ENCODE measurements around the gene HDAC9.

The HDAC9 gene

GRCh38 chr7:18541871-18542212 is 46.3 kb downstream of the HDAC9 start:
- H3K4me1 Mint-ChIP-seq = peaks cover 44% of the 10 kb centered on the region
- H3K36me3 Mint-ChIP-seq = peaks cover 16% of the 10 kb centered on the region
- H3K9me3 Mint-ChIP-seq = peaks cover 2% of the 10 kb centered on the region
- no peak overlapping the region for H3K4me3 Mint-ChIP-seq
- DNase-seq (ENCODE audit: low spot score in 2 of 2) (no peak), ATAC-seq (ENCODE audit: low read depth) (no peak)
- no peaks in the 10 kb centered on the region for H3K27me3 Mint-ChIP-seq
- no peak overlapping the region for H3K27ac Mint-ChIP-seq

GRCh38 chr7:18546576-18546975 is 51.0 kb downstream of the HDAC9 start:
- peaks cover 27% of the 10 kb centered on the region for H3K36me3 Mint-ChIP-seq
- H3K9me3 Mint-ChIP-seq = peaks cover 2% of the 10 kb centered on the region
- no peak overlapping the region for H3K27ac Mint-ChIP-seq
- peaks cover 48% of the 10 kb centered on the region for H3K4me1 Mint-ChIP-seq
- H3K27me3 Mint-ChIP-seq = no peaks in the 10 kb centered on the region
- ATAC-seq (ENCODE audit: low read depth) (no peak), DNase-seq (ENCODE audit: low spot score in 2 of 2) (no peak)
- no peak overlapping the region for H3K4me3 Mint-ChIP-seq

GRCh38 chr7:18547509-18548187 is 52.1 kb downstream of the HDAC9 start:
- DNase-seq (ENCODE audit: low spot score in 2 of 2) (no peak), ATAC-seq (ENCODE audit: low read depth) (no peak)
- peaks cover 2% of the 10 kb centered on the region for H3K9me3 Mint-ChIP-seq
- no peaks in the 10 kb centered on the region for H3K27me3 Mint-ChIP-seq
- H3K4me1 Mint-ChIP-seq = peaks cover 49% of the 10 kb centered on the region
- H3K27ac Mint-ChIP-seq = peak overlapping the region; percentile 39
- no peak overlapping the region for H3K4me3 Mint-ChIP-seq
- peaks cover 27% of the 10 kb centered on the region for H3K36me3 Mint-ChIP-seq

- H3K27me3 Mint-ChIP-seq = no peaks in the 10 kb centered on the region
- peaks cover 53% of the 10 kb centered on the region for H3K4me1 Mint-ChIP-seq
- DNase-seq (ENCODE audit: low spot score in 2 of 2) (no peak), ATAC-seq (ENCODE audit: low read depth) (no peak)
- H3K27ac Mint-ChIP-seq = peak overlapping the region; percentile 39
- H3K9me3 Mint-ChIP-seq = peaks cover 2% of the 10 kb centered on the region
- H3K4me3 Mint-ChIP-seq = no peak overlapping the region
- peaks cover 22% of the 10 kb centered on the region for H3K36me3 Mint-ChIP-seq
These were observed 53.0 kb downstream of the HDAC9 start for GRCh38 chr7:18548534-18548933.

- H3K27ac Mint-ChIP-seq = peak overlapping the region; percentile 56
- H3K27me3 Mint-ChIP-seq = no peaks in the 10 kb centered on the region
- peaks cover 55% of the 10 kb centered on the region for H3K4me1 Mint-ChIP-seq
- DNase-seq (ENCODE audit: low spot score in 2 of 2) (no peak), ATAC-seq (ENCODE audit: low read depth) (no peak)
- H3K36me3 Mint-ChIP-seq = peaks cover 17% of the 10 kb centered on the region
- no peaks in the 10 kb centered on the region for H3K9me3 Mint-ChIP-seq
- no peak overlapping the region for H3K4me3 Mint-ChIP-seq
These were observed 55.0 kb downstream of the HDAC9 start for GRCh38 chr7:18550574-18550973.

GRCh38 chr7:18552316-18552916 is 56.9 kb downstream of the HDAC9 start:
- no peaks in the 10 kb centered on the region for H3K9me3 Mint-ChIP-seq
- no peak for DNase-seq (ENCODE audit: low spot score in 2 of 2)
- no peak overlapping the region for H3K4me3 Mint-ChIP-seq
- peak; percentile 56 for ATAC-seq (ENCODE audit: low read depth)
- H3K27me3 Mint-ChIP-seq = no peaks in the 10 kb centered on the region
- H3K27ac Mint-ChIP-seq = peak overlapping the region; percentile 85
- H3K36me3 Mint-ChIP-seq = peaks cover 14% of the 10 kb centered on the region
- H3K4me1 Mint-ChIP-seq = peaks cover 44% of the 10 kb centered on the region

GRCh38 chr7:18552943-18553604 is 57.5 kb downstream of the HDAC9 start:
- Mint-ChIP-seq H3K27me3 (no peaks in the 10 kb centered on the region), H3K9me3 (no peaks in the 10 kb centered on the region), H3K4me3 (peak overlapping the region; percentile 58), H3K36me3 (peaks cover 9% of the 10 kb centered on the region), H3K4me1 (peaks cover 38% of the 10 kb centered on the region), H3K27ac (peak overlapping the region; percentile 85)
- DNase-seq (ENCODE audit: low spot score in 2 of 2) (no peak), ATAC-seq (ENCODE audit: low read depth) (peak; percentile 66)

- ATAC-seq (ENCODE audit: low read depth) = no peak
- H3K36me3 Mint-ChIP-seq = peaks cover 6% of the 10 kb centered on the region
- no peaks in the 10 kb centered on the region for H3K27me3 Mint-ChIP-seq
- no peak for DNase-seq (ENCODE audit: low spot score in 2 of 2)
- peaks cover 43% of the 10 kb centered on the region for H3K4me1 Mint-ChIP-seq
- H3K9me3 Mint-ChIP-seq = no peaks in the 10 kb centered on the region
- H3K4me3 Mint-ChIP-seq = peak overlapping the region; percentile 22
- H3K27ac Mint-ChIP-seq = peak overlapping the region; percentile 85
These were observed 58.1 kb downstream of the HDAC9 start for GRCh38 chr7:18553605-18554003.

- Mint-ChIP-seq H3K36me3 (peaks cover 9% of the 10 kb centered on the region), H3K27ac (no peak overlapping the region), H3K9me3 (no peaks in the 10 kb centered on the region), H3K4me1 (peaks cover 46% of the 10 kb centered on the region), H3K27me3 (no peaks in the 10 kb centered on the region), H3K4me3 (no peak overlapping the region)
- no peak for DNase-seq (ENCODE audit: low spot score in 2 of 2)
- no peak for ATAC-seq (ENCODE audit: low read depth)
These were observed 59.6 kb downstream of the HDAC9 start for GRCh38 chr7:18555120-18555519.

- H3K36me3 Mint-ChIP-seq = peaks cover 9% of the 10 kb centered on the region
- no peak for DNase-seq (ENCODE audit: low spot score in 2 of 2)
- H3K4me1 Mint-ChIP-seq = peaks cover 43% of the 10 kb centered on the region
- H3K27me3 Mint-ChIP-seq = no peaks in the 10 kb centered on the region
- H3K4me3 Mint-ChIP-seq = no peak overlapping the region
- no peak overlapping the region for H3K27ac Mint-ChIP-seq
- H3K9me3 Mint-ChIP-seq = no peaks in the 10 kb centered on the region
- no peak for ATAC-seq (ENCODE audit: low read depth)
These were observed 60.4 kb downstream of the HDAC9 start for GRCh38 chr7:18555968-18556367.

GRCh38 chr7:18558503-18558902 is 63.0 kb downstream of the HDAC9 start:
- ATAC-seq (ENCODE audit: low read depth) = no peak

GRCh38 chr7:18558910-18559309 is 63.4 kb downstream of the HDAC9 start:
- peak overlapping the region; percentile 70 for H3K27ac Mint-ChIP-seq

More at GRCh38 chr7:18558503-18558902, 63.0 kb downstream of the HDAC9 start:
- Mint-ChIP-seq H3K4me3 (no peak overlapping the region), H3K27me3 (no peaks in the 10 kb centered on the region), H3K36me3 (peaks cover 13% of the 10 kb centered on the region), H3K4me1 (peaks cover 31% of the 10 kb centered on the region), H3K9me3 (no peaks in the 10 kb centered on the region), H3K27ac (peak overlapping the region; percentile 70)
- no peak for DNase-seq (ENCODE audit: low spot score in 2 of 2)

GRCh38 chr7:18559756-18560155 is 64.2 kb downstream of the HDAC9 start:
- Mint-ChIP-seq H3K9me3 (no peaks in the 10 kb centered on the region), H3K27me3 (no peaks in the 10 kb centered on the region), H3K4me1 (peaks cover 22% of the 10 kb centered on the region), H3K27ac (no peak overlapping the region), H3K4me3 (no peak overlapping the region), H3K36me3 (peaks cover 8% of the 10 kb centered on the region)
- ATAC-seq (ENCODE audit: low read depth) (no peak), DNase-seq (ENCODE audit: low spot score in 2 of 2) (no peak)

More at GRCh38 chr7:18558910-18559309, 63.4 kb downstream of the HDAC9 start:
- peaks cover 13% of the 10 kb centered on the region for H3K36me3 Mint-ChIP-seq
- no peak for ATAC-seq (ENCODE audit: low read depth)
- DNase-seq (ENCODE audit: low spot score in 2 of 2) = no peak
- H3K27me3 Mint-ChIP-seq = no peaks in the 10 kb centered on the region
- peaks cover 27% of the 10 kb centered on the region for H3K4me1 Mint-ChIP-seq
- no peaks in the 10 kb centered on the region for H3K9me3 Mint-ChIP-seq
- no peak overlapping the region for H3K4me3 Mint-ChIP-seq

- ATAC-seq (ENCODE audit: low read depth) (no peak), DNase-seq (ENCODE audit: low spot score in 2 of 2) (no peak)
- no peak overlapping the region for H3K4me3 Mint-ChIP-seq
- H3K4me1 Mint-ChIP-seq = peaks cover 25% of the 10 kb centered on the region
- peaks cover 4% of the 10 kb centered on the region for H3K36me3 Mint-ChIP-seq
- H3K9me3 Mint-ChIP-seq = no peaks in the 10 kb centered on the region
- H3K27me3 Mint-ChIP-seq = no peaks in the 10 kb centered on the region
- H3K27ac Mint-ChIP-seq = no peak overlapping the region
These were observed 69.2 kb downstream of the HDAC9 start for GRCh38 chr7:18564779-18565178.
